Transverse colon (tissue), 3 donors: ENCODE data around the gene PDZD2.

Experiments
- CTCF ChIP-seq, 5 experiments: fragments of 200-600 bp in 3 of 5; fragments of 450-650 bp in 2 of 5; sonication (generic) in 3 of 5; IDR thresholded peaks; 1 replicate in 2 of 5; 2 replicates in 3 of 5; pipeline ENCODE4 v1.5.1; 2016 to 2017; ENCODE audit warnings: antibody characterized with exemption in 5 of 5, inconsistent platforms in 3 of 5, mild to moderate bottlenecking in 2 of 5, moderate library complexity in 1 of 5
- EP300 ChIP-seq: sonication (generic); formaldehyde crosslinking; IDR thresholded peaks from one replicate; pipeline ENCODE4 v1.6.1; 2017; ENCODE audit warnings: antibody characterized with exemption, low read depth
- POLR2A ChIP-seq: fragments of 450-650 bp; IDR thresholded peaks from one replicate; pipeline ENCODE4 v1.6.1; 2016; ENCODE audit warnings: antibody characterized with exemption, mild to moderate bottlenecking, moderate library complexity

DNA sequence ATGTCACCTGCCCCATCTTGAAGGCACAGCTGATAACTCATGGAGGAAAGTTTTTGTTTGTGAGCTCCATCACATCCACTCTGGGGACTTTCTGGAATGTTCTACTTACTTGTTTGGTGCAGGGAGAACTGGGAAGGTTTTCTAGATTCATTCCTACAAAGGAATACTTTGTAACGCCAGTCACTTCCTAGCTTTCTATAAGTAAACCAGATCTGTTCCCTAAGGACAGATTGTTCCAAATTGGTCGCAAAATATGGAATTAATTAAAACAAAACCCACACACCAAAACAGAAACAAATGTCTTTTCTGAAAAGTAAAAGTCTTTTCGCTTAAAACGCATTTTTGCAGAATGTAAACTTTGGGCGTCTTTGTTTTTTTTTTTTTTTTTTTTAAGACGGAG, 167.6 kb downstream of the PDZD2 start:
- TF ChIP-seq POLR2A (no peak), CTCF (IDR thresholded peaks at IDR 0.05) (no peak), EP300 (no peak)
